ENCODE measurements around the gene KIAA1191. TPM values are rescaled to one million over a fixed set of nuclear protein-coding genes. Genes with fewer than 3 reads are reported as not detected.

KIAA1191 gene
- total and polyA plus RNA-seq, 9 of the 15 experiments (the other 6 are each of a cell fraction or from before 2014, with no cell fraction given): 31.0 to 80.2 (median 45.7) TPM

- no peak for TF ChIP-seq CREB5 (CRISPR knock-in tag; IDR thresholded peaks at IDR 0.05)
- no peak for TF ChIP-seq TRIM24 (IDR thresholded peaks at IDR 0.05)
- no peak for TF ChIP-seq HDAC1 (IDR thresholded peaks at IDR 0.05)
- no peak for TF ChIP-seq ZNF766 (CRISPR knock-in tag; conservative IDR thresholded peaks at IDR 0.05)
- TF ChIP-seq RFX5 (IDR thresholded peaks at IDR 0.05; ENCODE audit: low read depth, low read length): no peak
- no peak for TF ChIP-seq E2F6 (IDR thresholded peaks at IDR 0.05; ENCODE audit: borderline replicate concordance in 1 of 2, extremely low read depth in 1 of 2, insufficient read depth in 1 of 2, insufficient read length in 1 of 2, low read depth in 1 of 2, low read length in 1 of 2, poor library complexity in 1 of 2, severe bottlenecking in 1 of 2)
- TF ChIP-seq ZNF511 (CRISPR knock-in tag; IDR thresholded peaks at IDR 0.05): no peak
- no peak for TF ChIP-seq ZMIZ1 (IDR thresholded peaks at IDR 0.05; ENCODE audit: low read depth in 2 of 2, low read length in 2 of 2)
- no peak for TF ChIP-seq ATF6 (CRISPR knock-in tag; IDR thresholded peaks at IDR 0.05)
- TF ChIP-seq KAT8 (IDR thresholded peaks at IDR 0.05; ENCODE audit: low read depth): no peak
- no peak for TF ChIP-seq HNRNPUL1 (IDR thresholded peaks at IDR 0.05; ENCODE audit: low read length)
- no peak for TF ChIP-seq IRF9 (tag; IDR thresholded peaks at IDR 0.05)
These were observed 9.3 kb downstream of the KIAA1191 start (continued) for GRCh38 chr5:176352116-176352878.
